Endothelial cell of hepatic sinusoid (primary cell): Measurements from ENCODE around the gene ZBED1.
"Not testable (repeated sequence)": the region's sequence is repeated elsewhere in the genome, so short reads cannot be mapped to it uniquely, and the experiment has no call there.

Experiments used
- in situ Hi-C: cut with HindIII; loops from 2 replicates; pipeline ENCODE4 v1.10.0; 2017; ENCODE audit warnings: low sequenced_read_pairs

The ZBED1 gene

DNA sequence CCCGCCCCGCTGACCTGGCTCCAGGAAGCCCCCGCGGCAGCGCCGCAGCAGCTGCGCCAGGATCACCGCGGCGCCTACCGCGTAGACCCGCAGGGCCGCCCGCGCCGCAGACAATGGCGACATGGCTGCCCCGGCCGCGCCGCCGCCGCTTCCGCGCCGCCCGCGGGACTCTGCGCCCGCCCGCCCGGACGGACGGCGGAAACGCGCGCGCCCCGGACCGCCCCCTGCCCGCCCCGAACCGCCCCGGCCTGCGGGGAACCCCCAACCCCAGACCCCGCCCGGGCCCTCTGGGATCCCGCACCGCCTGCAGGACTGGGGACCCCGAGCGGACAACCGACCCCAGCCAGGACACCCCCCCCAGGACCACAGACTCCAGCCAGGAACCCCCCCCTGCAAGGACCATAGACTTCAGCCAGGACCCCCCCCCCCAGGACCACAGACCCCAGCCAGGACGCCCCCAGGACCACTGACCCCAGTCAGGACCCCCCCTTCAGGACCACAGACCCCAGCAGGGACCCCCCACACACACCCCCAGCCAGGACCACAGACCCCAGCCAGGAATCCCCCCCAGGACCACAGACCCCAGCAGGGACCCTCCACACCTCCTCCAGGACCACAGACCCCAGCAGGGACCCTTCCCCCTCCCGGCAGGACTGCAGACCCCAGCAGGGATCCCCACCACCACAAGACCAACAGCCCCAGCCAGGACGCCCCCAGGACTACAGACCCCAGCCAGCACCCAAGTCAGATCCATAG is at the start of gene ZBED1, which contains the start of gene DHRSX:
Gene ZBED1, minus strand, starts transcription at position 174 of the 756 bp plus-strand sequence. CDS start 10,257 bp downstream, outside the sequence.
Gene DHRSX, minus strand, starts transcription at position 174 of the 756 bp plus-strand sequence. Its CDS starts 51 bp downstream, at position 123.
- in situ Hi-C loops, result no loop called here

DNA sequence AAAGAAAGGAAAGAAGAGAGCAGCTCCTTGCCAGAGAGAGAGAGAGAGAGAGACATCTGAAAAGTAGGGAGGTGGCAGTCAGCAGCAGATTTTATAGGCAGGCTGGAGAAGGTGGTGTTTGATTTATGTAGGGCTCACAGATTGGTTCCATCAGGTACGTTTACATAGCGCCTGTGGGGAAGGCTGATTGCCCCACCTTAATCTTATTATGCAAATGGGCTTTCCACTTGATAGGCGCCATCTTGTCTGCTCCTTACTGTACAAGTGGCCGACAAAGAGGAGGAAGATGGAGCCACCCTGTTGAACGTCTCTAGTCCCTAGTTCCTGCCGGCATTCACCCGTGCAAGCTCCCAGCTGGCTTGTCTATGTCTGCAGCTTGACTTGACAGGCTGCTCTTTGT is 49.1 kb upstream of the ZBED1 start:
- in situ Hi-C loops, result no loop called here

DNA sequence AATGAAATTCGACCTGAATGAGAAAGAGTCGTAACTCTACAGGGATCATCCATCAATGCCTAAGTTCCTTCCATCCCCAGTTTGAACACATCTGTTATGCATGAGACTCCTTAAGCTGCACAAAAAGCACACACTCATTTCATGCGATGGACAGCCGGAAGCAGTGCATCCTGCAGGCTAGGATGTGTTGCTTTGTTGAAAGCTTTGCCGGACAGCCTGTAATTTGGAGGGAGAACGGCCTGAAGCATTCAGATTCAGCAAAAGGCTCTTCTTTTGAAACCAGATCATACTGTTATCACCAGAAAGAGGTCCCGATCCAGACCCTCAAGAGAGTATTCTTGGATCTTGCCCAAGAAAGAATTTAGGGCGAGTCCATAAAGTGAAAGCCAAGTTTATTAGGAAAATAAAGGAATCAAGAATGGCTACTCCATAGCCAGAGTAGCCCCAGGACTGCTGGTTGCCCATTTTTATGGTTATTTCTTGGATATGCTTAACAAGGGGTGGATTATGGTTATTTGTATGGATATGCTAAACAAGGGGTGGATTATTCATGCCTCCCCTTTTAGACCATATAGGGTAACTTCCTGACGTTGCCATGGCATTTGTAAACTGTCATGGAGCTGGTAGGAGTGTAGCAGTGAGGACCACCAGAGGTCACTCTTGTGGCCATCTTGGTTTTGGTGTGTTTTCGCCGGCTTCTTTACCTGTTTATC is 48.1 kb upstream of the ZBED1 start:
- in situ Hi-C loops, result no loop called here

DNA sequence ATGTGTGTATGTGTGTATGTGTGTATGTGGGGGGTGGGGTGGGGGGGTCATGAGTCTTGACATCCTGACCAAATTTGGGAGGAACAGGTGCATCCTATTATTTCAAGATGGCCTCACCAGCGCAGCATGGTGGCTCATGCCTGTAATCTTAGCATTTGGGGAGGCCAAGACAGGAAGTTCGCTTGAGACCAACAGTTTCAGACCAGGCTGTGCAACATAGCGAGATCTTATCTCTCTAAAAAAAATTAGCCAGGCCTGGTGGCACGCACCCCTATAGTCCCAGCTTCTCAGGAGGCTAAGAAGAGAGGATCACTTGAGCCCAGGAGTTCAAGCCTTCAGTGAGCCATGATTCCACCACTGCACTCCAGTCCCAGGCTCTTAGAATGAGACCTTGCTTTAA is 47.0 kb upstream of the ZBED1 start:
- in situ Hi-C loops, result no loop called here

DNA sequence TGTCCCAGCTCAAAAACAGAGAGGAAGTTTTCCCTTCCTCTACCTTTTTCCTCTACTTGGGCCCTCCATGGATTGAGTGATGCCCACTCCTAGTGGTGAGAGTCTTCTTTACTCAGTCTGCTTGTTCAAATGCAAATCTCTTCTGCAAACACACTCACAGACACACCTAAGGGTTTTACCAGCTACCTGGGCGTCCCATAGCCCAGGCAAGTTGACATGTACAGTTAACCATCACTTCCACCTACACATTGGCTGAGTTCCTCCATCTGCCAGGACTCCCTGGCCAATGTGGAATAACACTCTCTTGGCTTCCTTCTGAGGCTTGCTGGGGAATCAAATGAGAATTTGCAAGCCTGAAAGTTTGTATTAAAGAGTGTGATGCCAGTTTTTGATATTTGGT is 45.7 kb upstream of the ZBED1 start:
- in situ Hi-C loops, result no loop called here

DNA sequence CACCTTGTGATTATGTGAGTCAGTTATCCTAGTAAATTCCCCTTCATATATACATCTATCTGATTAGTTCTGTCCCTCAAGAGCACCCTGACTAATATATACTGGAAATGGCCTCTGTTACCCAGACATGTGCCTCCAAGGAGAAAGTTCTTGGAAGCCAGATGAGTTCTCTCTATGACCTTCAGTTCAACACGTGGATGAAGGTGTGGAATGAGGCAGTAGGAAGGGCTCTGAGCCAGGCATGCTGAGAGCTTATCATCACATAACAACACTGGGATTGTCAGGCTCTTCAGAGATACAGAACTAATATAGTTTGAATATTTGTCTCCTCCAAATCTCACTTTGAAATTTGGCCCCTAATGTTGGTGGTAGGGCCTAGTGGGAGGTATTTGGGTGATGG is 44.4 kb upstream of the ZBED1 start:
- in situ Hi-C loops, result no loop called here

DNA sequence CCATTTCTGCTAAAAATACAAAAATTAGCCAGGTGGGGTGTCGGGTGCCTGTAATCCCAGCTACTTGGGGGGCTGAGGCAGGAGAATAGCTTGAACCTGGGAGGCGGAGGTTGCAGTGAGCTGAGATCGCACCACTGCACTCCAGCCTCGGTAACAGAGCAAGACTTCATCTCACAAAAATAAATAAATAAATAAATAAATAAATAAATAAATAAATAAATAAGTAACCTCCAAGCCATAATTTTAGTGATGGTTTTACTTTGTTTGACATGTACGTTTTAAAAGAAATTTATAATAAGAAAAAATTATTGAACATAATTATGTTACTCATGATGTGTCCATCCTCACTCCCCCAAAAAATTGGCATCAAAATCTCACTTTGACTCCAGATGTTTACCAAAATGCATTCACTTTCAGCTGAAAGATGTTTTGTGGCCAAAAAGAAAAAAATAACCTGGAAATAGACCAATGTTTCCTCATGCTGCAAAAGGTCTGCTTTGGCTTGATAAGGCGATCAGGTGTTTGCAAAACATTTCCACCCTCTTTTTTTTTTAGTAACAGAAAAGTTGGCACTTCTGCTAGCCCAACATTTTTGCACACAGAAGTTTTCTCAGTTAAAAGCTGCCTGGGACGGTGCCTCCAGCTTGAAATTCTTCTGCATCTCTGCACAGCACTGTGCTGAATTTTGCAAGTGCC is 42.2 kb upstream of the ZBED1 start:
- in situ Hi-C loops, result no loop called here

DNA sequence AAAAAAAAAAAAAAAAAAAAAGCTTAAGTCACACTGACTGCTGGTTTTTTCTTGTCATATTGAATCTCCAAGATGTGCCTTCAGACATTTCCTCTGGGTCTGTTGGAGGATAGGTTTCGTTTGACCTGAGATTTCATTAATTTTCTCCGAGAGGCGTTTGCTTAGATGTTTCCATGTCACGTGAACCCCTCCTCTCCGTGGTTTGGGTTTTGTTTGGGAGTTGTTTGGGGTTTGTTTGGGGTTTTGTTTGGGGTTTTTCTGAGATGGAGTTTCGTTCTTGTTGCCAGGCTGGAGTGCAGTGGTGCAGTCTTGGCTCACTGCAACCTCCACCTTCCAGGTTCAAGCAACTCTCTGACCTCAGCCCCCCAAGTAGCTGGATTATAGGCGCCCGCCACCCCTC is 40.8 kb upstream of the ZBED1 start:
- in situ Hi-C loops, result no loop called here

DNA sequence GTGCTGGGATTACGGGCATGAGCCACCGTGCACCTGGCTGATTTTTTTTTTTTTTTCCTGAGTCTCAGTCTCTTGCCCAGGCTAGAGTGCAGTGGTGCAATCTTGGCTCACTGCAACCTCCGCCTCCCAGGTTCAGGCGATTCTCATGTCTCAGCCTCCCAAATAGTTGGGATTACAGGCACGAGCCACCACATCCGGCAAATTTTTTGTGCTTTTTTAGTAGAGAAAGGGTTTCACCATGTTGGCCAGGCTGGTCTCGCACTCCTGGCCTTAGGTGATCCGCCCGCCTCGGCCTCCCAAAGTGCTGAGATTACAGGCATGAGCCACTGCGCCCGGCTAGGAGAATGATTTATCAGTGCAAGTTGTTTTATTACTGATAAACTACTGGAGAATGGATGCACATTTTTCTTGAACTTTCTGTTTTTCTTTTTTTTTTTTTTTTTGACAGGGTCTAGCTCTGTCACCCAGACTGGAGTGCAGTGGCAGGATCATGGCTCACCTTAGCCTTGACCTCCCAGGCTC is 39.7 kb upstream of the ZBED1 start:
- in situ Hi-C loops, result no loop called here

DNA sequence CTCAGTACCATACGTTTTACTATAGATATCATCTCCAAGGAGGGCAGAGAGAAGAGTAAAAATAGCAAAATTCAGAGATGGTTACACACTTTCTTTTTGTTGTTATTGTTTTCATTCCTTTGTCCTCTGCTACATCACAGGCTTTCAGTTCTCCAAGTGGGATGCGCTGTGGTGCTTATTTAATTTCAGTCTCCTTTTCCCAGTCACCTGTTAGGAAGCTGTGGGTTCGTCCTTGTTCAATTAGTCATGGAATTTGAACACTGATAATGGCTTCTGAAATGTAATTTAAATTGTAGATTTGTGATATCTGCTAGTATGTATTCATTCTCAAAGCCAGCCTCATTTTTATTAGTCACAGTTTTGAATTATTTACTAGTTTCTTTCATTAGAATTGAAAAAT is 38.8 kb upstream of the ZBED1 start:
- in situ Hi-C loops, result no loop called here

DNA sequence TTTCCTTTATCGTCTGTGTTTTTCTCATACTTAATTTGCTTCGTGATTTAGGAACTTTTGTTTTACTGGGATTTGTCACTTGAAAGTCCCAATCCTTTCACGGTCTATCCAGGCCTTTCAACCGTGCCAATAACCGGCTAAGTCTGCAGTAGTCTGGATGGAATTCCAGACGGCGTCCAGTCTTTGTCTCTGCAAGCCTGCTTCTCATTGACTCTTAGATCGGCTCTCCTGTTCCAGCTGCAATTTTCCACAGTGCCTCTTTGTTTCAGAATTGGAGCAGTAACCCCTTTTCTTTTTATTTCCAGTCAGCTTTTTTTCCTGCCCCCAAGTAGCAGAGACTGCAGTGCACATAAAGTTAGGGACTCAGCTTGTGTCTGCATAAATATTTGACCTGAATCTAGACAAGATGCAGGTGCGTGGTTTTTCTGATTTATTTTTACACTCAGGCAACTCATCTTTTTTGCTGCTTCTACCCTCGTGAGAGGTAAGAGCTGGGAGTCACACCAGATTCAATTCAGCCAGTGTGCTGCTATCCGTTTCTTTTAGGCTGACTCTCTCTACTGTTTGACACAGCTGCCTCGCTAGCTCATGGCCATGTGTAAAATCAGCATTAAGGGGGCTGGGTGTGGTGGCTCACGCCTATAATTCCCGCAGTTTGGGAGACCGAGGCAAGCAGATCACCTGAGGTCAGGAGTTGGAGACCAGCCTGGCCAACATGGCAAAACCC is 37.4 kb upstream of the ZBED1 start:
- in situ Hi-C loops, result no loop called here

DNA sequence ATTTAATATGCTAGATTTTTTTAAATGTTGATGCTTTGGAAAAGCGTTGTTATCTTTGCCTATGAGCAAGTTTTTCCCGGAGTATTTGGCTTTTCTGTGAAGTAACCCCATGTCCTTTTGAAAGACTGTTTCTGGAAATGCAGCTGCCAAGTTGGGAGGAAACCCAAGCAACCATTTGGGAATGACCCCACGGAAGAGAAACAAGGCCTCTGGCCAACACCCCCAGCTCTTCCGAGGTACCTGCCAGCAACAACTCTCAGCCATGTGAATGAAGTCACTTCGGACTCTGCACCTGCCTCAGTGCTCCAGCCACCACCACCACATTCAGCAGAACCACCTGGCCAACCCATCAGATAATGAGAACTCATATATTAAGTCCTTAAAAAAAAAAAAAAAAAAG is 36.2 kb upstream of the ZBED1 start:
- in situ Hi-C loops, result no loop called here

DNA sequence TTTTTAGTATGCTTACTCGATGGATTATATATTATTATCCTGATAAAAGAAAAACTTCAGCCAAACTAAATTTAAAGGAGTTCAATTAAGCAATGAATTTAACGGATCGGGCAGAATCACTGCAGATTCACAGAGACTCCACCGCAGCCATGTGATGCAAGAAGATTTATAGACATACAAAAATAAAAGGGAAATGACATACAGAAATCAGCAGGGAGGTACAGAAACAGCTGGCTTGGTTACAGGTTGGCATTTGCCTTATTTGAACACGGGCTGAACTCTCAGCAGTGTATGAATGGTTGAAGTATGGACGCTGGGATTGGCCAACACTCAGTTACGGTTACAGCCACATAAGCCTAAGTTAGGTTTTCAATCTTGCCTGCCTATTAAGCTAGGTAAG is 35.4 kb upstream of the ZBED1 start:
- in situ Hi-C loops, result no loop called here

DNA sequence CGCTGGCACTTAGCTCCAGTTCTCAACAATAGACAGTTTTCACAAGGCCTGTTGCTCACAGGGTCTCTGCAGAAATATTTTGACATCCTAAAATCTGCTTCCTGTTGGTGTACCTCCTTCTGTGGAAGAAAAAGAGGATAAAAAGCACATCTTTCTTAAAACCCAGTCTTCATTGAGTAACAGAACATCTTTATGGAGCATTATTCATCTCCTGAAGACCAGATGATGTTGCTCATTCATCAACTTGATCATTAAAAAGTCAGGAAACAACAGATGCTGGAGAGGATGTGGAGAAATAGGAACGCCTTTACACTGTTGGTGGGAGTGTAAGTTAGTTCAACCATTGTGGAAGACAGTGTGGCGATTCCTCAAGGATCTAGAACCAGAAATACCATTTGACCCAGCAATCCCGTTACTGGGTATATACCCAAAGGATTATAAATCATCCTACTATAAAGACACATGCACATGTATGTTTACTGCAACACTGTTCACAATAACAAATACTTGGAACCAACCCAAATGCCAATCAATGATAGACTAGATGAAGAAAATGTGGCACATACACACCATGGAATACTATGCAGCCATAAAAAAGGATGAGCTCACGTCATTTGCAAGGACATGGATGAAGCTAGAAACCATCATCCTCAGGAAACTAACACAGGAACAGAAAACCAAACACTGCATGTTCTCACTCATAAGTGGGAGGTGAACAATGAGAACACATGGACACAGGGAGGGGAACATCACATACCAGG is 33.7 kb upstream of the ZBED1 start:
- in situ Hi-C loops, result not testable (repeated sequence)

DNA sequence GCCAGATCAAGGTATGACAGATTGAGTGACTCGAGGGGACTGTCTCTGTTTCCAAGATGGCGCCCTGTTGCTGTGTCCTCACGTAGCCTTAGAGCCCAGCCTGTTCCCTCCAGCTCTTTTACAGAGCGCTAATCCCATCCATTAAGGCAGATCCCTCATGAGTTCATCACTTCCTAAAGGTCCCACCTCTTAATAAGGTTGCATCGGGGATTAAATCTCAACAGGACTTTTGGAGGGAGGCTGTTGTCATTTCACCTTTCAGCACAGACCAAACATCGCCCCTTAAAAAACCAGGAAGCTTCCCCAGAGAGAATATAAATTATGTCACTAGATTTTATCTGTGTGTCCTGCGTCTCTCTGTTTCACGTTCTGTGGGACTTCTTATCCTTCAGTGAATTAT is 32.6 kb upstream of the ZBED1 start:
- in situ Hi-C loops, result no loop called here

DNA sequence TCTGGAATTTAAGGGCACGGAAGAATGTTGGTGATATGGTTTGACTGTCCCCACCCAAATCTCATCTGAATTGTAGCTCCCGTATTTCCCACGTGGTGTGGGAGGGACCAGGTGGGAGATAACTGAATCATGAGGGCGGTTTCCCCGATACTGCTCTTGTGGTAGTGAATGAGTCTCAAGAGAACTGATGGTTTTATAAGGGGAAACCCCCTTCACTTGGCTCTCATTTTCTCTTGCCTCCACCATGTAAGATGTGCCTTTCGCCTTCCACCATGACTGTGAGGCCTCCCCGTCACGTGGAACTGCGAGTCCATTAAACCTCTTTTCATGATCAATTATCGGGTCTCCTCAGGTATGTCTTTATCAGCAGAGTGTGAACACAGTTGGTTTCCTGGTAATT is 25.6 kb upstream of the ZBED1 start:
- in situ Hi-C loops, result no loop called here

DNA sequence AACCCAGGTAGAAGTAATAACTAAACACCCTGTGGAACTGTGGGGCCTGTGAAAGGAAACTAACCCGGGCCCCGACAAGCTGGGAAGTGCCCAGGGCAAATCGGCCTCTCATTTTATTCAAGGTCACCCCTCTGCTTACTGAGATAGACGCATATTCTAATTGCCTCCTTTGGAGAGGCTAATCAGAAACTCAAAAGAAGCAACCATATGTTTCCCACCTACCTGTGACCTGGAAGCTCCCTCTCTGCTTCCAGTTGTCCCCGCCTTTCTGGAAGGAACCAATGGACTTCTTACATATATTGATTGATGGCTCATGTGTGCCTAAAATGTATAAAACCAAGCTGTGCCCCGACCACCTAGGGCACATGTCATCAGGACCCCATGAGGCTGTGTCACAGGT is 23.1 kb upstream of the ZBED1 start:
- in situ Hi-C loops, result no loop called here

DNA sequence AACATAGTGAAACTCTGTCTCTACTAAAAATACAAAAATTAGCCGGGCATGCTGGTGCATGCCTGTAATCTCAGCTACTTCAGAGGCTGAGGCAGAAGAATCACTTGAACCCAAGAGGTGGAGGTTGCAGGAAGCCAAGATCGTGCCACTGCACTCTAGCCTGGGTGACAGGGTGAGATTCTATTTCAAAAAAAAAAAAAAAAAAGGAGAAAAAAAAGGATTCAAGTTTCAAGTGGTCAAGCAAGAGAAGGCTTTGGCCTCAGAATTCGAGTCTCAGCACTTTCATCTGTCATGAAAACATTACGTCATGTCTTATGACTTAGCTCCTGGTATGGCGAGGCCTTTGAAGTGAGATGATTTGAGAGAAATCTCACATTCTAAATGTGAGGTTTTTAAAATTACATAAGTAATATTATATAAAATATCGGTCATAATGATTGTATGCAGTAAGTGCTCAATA is 21.2 kb upstream of the ZBED1 start:
- in situ Hi-C loops, result no loop called here

DNA sequence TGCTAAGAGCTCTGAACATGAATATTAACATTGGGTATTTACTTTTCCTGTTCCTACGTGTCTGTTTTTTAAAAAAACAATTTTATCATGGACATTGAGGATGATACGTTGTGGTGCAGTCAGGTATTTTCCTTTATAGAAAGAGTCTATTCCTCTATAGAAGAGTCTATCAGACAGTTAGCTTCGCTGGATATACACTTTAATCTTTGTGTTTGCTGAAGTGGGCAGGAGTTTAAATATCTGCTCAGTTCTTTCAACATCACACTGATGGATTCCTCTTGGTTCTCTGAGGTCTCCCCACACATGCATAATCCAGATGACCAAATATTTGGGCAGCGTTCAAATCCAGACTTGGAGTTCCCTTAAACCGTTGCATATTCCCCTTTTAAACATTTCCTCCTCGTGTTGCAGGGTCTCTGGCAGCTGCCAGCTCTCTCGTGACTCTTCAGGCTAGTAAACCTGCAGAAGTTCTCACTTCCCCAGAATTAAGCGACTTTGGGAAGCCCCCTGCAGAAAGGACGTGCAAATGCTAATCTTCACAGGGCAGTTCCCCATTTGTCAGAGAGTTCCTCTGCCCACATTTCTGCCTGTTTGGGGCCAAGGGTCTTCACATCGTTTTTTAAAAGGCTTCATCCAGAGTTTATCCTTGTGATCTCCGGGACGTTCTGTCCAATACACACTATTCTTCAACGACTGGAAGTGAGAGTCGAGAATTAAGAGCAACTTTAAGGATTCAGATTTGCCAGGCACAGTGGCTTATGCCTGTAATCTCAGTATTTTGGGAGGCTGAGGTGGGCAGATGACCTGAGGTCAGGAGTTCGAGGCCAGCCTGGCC is 20.5 kb upstream of the ZBED1 start:
- in situ Hi-C loops, result no loop called here
